H9 (cell line): ENCODE data around the gene CEMIP2. TPM values are rescaled to one million over a fixed set of nuclear protein-coding genes. Genes with fewer than 3 reads are reported as not detected.
A peak's percentile ranks its signal among the peaks of the same experiment; 100 is the strongest.

Source experiments
- DNase-seq: peaks from one replicate; pipeline ENCODE4 v3.0.0-alpha.2; 2017
- H2AFZ ChIP-seq: one replicate; pipeline ENCODE4 v1.6.1; 2013; ENCODE audit warnings: mild to moderate bottlenecking, low read length, control low read depth, moderate library complexity
- H2AK5ac ChIP-seq: 2 replicates; pipeline ENCODE4 v1.6.1; 2013; ENCODE audit warnings: low read length, control low read depth, mixed read lengths; ENCODE audit not compliant: insufficient read length
- H2BK120ac ChIP-seq: one replicate; pipeline ENCODE4 v1.6.1; 2013; ENCODE audit warnings: low read depth, mild to moderate bottlenecking, low read length, control low read depth, inconsistent platforms; ENCODE audit not compliant: poor library complexity, severe bottlenecking
- H2BK12ac ChIP-seq: 2 replicates; pipeline ENCODE4 v1.6.1; 2013; ENCODE audit warnings: low read length, control low read depth, mixed read lengths, low read depth; ENCODE audit not compliant: insufficient read length
- H2BK15ac ChIP-seq: 2 replicates; pipeline ENCODE4 v1.6.1; 2013; ENCODE audit warnings: low read depth, low read length, control low read depth
- H2BK20ac ChIP-seq: one replicate; pipeline ENCODE4 v1.6.1; 2013; ENCODE audit warnings: low read depth, mild to moderate bottlenecking, low read length, control low read depth, inconsistent platforms; ENCODE audit not compliant: poor library complexity, severe bottlenecking
- H2BK5ac ChIP-seq: 2 replicates; pipeline ENCODE4 v1.6.1; 2013; ENCODE audit warnings: low read length, control low read depth, mixed read lengths; ENCODE audit not compliant: insufficient read length
- H3K14ac ChIP-seq: 2 replicates; pipeline ENCODE4 v1.6.1; 2013; ENCODE audit warnings: low read length, control low read depth; ENCODE audit not compliant: insufficient read depth
- H3K18ac ChIP-seq: 2 replicates; pipeline ENCODE4 v1.6.1; 2013; ENCODE audit warnings: low read depth, mild to moderate bottlenecking, mixed read lengths, low read length, control low read depth; ENCODE audit not compliant: insufficient read length
- H3K23ac ChIP-seq: 2 replicates; pipeline ENCODE4 v1.6.1; 2013; ENCODE audit warnings: low read length, control low read depth, mixed read lengths, low read depth; ENCODE audit not compliant: insufficient read length
- H3K23me2 ChIP-seq: 2 replicates; pipeline ENCODE4 v1.6.1; 2013; ENCODE audit warnings: low read depth, mild to moderate bottlenecking, mixed read lengths, low read length, control low read depth; ENCODE audit not compliant: insufficient read length, poor library complexity, severe bottlenecking
- H3K27ac ChIP-seq: 2 replicates; pipeline ENCODE4 v1.5.1; 2013; ENCODE audit warnings: low read length, control low read depth, mixed read lengths, low read depth; ENCODE audit not compliant: insufficient read length
- H3K27me3 ChIP-seq: 2 replicates; pipeline ENCODE4 v1.6.1; 2013; ENCODE audit warnings: low read length, control low read depth, inconsistent platforms; ENCODE audit not compliant: insufficient read depth
- H3K4ac ChIP-seq: 2 replicates; pipeline ENCODE4 v1.6.1; 2013; ENCODE audit warnings: low read depth, mild to moderate bottlenecking, control low read depth, inconsistent platforms, low read length, moderate library complexity
- H3K4me1 ChIP-seq: 2 replicates; pipeline ENCODE4 v1.6.1; 2013; ENCODE audit warnings: low read length, control low read depth, inconsistent platforms; ENCODE audit not compliant: insufficient read depth
- H3K4me2 ChIP-seq: 2 replicates; pipeline ENCODE4 v1.6.1; 2013; ENCODE audit warnings: low read length, control low read depth, mixed read lengths; ENCODE audit not compliant: insufficient read length, insufficient read depth
- H3K56ac ChIP-seq: 2 replicates; pipeline ENCODE4 v1.6.1; 2013; ENCODE audit warnings: low read depth, mild to moderate bottlenecking, mixed read lengths, low read length, control low read depth; ENCODE audit not compliant: insufficient read length
- H3K79me1 ChIP-seq: 2 replicates; pipeline ENCODE4 v1.6.1; 2013; ENCODE audit warnings: low read depth, mild to moderate bottlenecking, moderate library complexity, low read length, control low read depth, inconsistent platforms; ENCODE audit not compliant: insufficient read depth, poor library complexity, severe bottlenecking
- H3K79me2 ChIP-seq: 2 replicates; pipeline ENCODE4 v1.6.1; 2013; ENCODE audit warnings: low read length, control low read depth, inconsistent platforms; ENCODE audit not compliant: insufficient read depth
- H3K9ac ChIP-seq: 2 replicates; pipeline ENCODE4 v1.6.1; 2013; ENCODE audit warnings: low read length, control low read depth, mixed read lengths; ENCODE audit not compliant: insufficient read length; ENCODE audit errors: extremely low read depth
- H3K9me3 ChIP-seq: one replicate; pipeline ENCODE4 v1.6.1; 2013; ENCODE audit warnings: low read depth, low read length, inconsistent platforms; ENCODE audit not compliant: control insufficient read depth
- H3T11ph ChIP-seq: one replicate; pipeline ENCODE4 v1.6.1; 2013; ENCODE audit warnings: mild to moderate bottlenecking, low read length, control low read depth, inconsistent platforms
- H4K20me1 ChIP-seq: one replicate; pipeline ENCODE4 v1.6.1; 2013; ENCODE audit not compliant: control insufficient read depth, insufficient read length, insufficient read depth
- H4K5ac ChIP-seq: 2 replicates; pipeline ENCODE4 v1.6.1; 2013; ENCODE audit warnings: low read depth, mild to moderate bottlenecking, mixed read lengths, low read length, control low read depth; ENCODE audit not compliant: insufficient read length
- H4K8ac ChIP-seq: replicated peaks from 2 replicates; pipeline ENCODE4 v1.6.1; 2013; ENCODE audit warnings: low read length, control low read depth, mixed read lengths, low read depth; ENCODE audit not compliant: insufficient read length
- H4K91ac ChIP-seq: 2 replicates; pipeline ENCODE4 v1.6.1; 2013; ENCODE audit warnings: low read depth, mild to moderate bottlenecking, moderate library complexity, mixed read lengths, low read length, control low read depth; ENCODE audit not compliant: insufficient read length
- H3K27ac Mint-ChIP-seq, 3 experiments: 2 replicates in 2 of 3; 3 replicates in 1 of 3; pipeline ENCODE4 v1.8.0; 2020 to 2021; ENCODE audit warnings: mixed read lengths in 3 of 3, mild to moderate bottlenecking in 1 of 3, moderate library complexity in 1 of 3
- H3K27me3 Mint-ChIP-seq: 2 replicates; pipeline ENCODE4 v1.8.0; 2021; ENCODE audit warnings: low read depth, mild to moderate bottlenecking, moderate library complexity, mixed read lengths
- H3K36me3 Mint-ChIP-seq, 3 experiments: 2 replicates in 2 of 3; 3 replicates in 1 of 3; pipeline ENCODE4 v1.8.0; 2020 to 2021; ENCODE audit warnings: low read depth in 3 of 3, mixed read lengths in 3 of 3; ENCODE audit not compliant: insufficient read depth in 1 of 3
- H3K4me1 Mint-ChIP-seq, 2 experiments: 2 replicates each; pipeline ENCODE4 v1.8.0; 2020; ENCODE audit warnings: mixed read lengths in 2 of 2
- H3K4me3 Mint-ChIP-seq, 2 experiments: 2 replicates in 1 of 2; 3 replicates in 1 of 2; pipeline ENCODE4 v1.8.0; 2020 to 2021; ENCODE audit warnings: mild to moderate bottlenecking in 2 of 2, mixed read lengths in 2 of 2, moderate library complexity in 1 of 2
- H3K9me3 Mint-ChIP-seq, 2 experiments: 2 replicates in 1 of 2; 3 replicates in 1 of 2; pipeline ENCODE4 v1.8.0; 2020; ENCODE audit warnings: mild to moderate bottlenecking in 2 of 2, mixed read lengths in 2 of 2, moderate library complexity in 1 of 2
- CTCF ChIP-seq: fragments of 200-600 bp; sonication (generic); conservative IDR thresholded peaks from 3 replicates; pipeline ENCODE4 v1.8.0; 2021; ENCODE audit warnings: antibody characterized with exemption, mild to moderate bottlenecking
- WGBS: extraction: QIAGEN DNeasy Blood & Tissue Kit; methylation state at CpG from one replicate; pipeline ENCODE4 v1.1.7; 2013; ENCODE audit warnings: missing lambda C conversion rate, low lambda C conversion rate, mixed read lengths; ENCODE audit not compliant: insufficient read length; ENCODE audit errors: extremely low coverage; 5-methylcytosine and 5-hydroxymethylcytosine counted together
- total RNA-seq: library from RNA; stranded (reverse); gene quantifications from 2 replicates; pipeline ENCODE4 v1.2.1, GENCODE V29; 2021

CEMIP2 gene
- total RNA-seq, 1 experiment from 2014 or later = 77.2 TPM

DNA sequence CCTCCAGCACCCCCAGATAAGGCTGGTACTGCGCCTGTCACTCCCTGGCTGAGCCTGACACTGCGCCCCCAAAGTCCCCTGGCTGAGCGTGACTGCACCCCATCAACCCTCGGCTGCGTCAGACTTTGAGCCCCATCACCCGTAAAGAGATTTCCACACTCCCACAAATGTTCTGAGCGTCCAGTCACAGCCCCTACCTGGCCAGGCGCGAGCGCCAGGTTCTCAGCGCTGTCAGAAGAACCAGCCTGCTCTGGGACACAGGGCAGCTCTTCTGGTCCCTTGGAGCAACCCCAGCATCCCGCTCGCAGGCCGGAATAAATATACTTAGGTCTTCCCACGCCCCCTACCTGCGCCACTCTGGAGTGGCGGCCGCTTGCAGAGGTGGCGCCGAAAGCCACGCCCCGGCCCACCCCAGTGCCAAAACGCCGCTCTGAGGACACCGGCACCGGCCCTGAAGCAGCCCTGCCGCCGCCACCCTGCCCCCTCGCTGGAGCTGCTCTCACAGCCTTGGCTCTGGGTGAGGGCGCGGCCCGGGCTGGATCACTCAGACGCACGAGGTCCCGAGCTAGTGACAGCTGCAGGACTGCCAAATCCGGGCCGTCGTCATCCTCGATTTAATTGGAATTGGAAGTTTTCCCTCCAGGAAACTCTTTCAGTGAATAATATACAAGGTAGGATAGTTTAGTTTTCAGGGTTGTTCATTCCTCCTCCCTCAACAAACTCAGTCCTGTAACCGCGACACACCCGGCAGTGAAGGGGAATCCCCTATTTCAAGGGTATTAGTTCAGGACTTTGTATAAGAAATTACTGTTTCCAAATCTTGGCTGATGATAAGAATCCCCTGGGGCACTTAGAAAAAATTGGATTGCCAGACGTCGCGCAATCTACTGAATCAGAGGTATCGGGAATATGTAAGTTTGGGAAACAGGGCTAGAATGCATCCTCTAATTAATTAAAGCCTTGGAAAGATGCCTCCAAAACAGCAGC lies 1.2 kb upstream of the CEMIP2 start:
- H4K91ac ChIP-seq = no peak overlapping the region
- no peak overlapping the region for H3T11ph ChIP-seq
- H2BK20ac ChIP-seq = no peak overlapping the region
- H3K9me3 Mint-ChIP-seq = no peaks in the 10 kb centered on the region; a peak in 1 of 5 replicates
- H3K27me3 Mint-ChIP-seq = peaks cover 12% of the 10 kb centered on the region
- no peak overlapping the region for H3K4ac ChIP-seq
- no peaks in the 10 kb centered on the region; the same call in 1 of the 2 replicates for H3K27me3 ChIP-seq
- H3K4me1 Mint-ChIP-seq = peaks cover 31 to 37% of the 10 kb centered on the region in 2 experiments
- H3K14ac ChIP-seq = no peak overlapping the region
- H3K4me3 Mint-ChIP-seq = peak overlapping the region; percentile 83 to 90
- no CpG with 5 or more reads among the region's 46 CpGs for WGBS
- peak overlapping the region in 1 of 3 experiments; percentile 92; a peak in 1 of 7 replicates for H3K27ac Mint-ChIP-seq
- TF ChIP-seq CTCF = peak; percentile 42
- H3K79me2 ChIP-seq = peaks cover 5% of the 10 kb centered on the region; the same call in 1 of the 2 replicates
- H3K9ac ChIP-seq = no peak overlapping the region
- no peak overlapping the region for H4K5ac ChIP-seq
- no peak overlapping the region for H3K18ac ChIP-seq
- no peaks in the 10 kb centered on the region for H3K9me3 ChIP-seq
- H3K79me1 ChIP-seq = no peaks in the 10 kb centered on the region
- no peak overlapping the region for H2BK15ac ChIP-seq
- no peak overlapping the region for H2AFZ ChIP-seq
- no peaks in the 10 kb centered on the region for H4K20me1 ChIP-seq
- H2BK5ac ChIP-seq = no peak overlapping the region
- H3K36me3 Mint-ChIP-seq = peaks cover 0 to 5% (median 2%) of the 10 kb centered on the region in 3 experiments; a peak in 2 of 7 replicates
- H4K8ac ChIP-seq = no peak overlapping the region
- H2BK12ac ChIP-seq = no peak overlapping the region
- H3K4me1 ChIP-seq = no peaks in the 10 kb centered on the region; the same call in 1 of the 2 replicates
- no peak overlapping the region for H3K23ac ChIP-seq
- H2AK5ac ChIP-seq = no peak overlapping the region
- peak; percentile 94 for DNase-seq
- no peak overlapping the region for H2BK120ac ChIP-seq
- no peak overlapping the region for H3K27ac ChIP-seq
- H3K23me2 ChIP-seq = peaks cover 18% of the 10 kb centered on the region
- peak overlapping the region; percentile 77 for H3K4me2 ChIP-seq
- no peak overlapping the region for H3K56ac ChIP-seq
